Testis (tissue), 3 donors: ENCODE data around the gene FBLN2. TPM values are rescaled to one million over a fixed set of nuclear protein-coding genes. Genes with fewer than 3 reads are reported as not detected.

ENCODE experiments used
- DNase-seq: peaks from one replicate; pipeline ENCODE4 v3.0.0-alpha.2; 2019
- H3K27ac ChIP-seq, 2 donors: fragments of 200-600 bp; sonication (generic); one replicate each; pipeline ENCODE4 v1.5.1; 2019
- H3K27me3 ChIP-seq: fragments of 200-600 bp; sonication (generic); one replicate; pipeline ENCODE4 v1.5.1; 2019
- H3K36me3 ChIP-seq: fragments of 200-600 bp; sonication (generic); one replicate; pipeline ENCODE4 v1.5.1; 2017; ENCODE audit warnings: low read depth; ENCODE audit errors: missing control alignments
- H3K4me1 ChIP-seq: fragments of 200-600 bp; sonication (generic); one replicate; pipeline ENCODE4 v1.5.1; 2019
- H3K4me3 ChIP-seq, 2 donors: fragments of 200-600 bp; sonication (generic); one replicate each; pipeline ENCODE4 v1.5.1; 2017 to 2019
- H3K9me3 ChIP-seq: fragments of 200-600 bp; sonication (generic); one replicate; pipeline ENCODE4 v1.5.1; 2017
- POLR2A ChIP-seq: fragments of 450-650 bp; IDR thresholded peaks from one replicate; pipeline ENCODE4 v1.6.1; 2017; ENCODE audit warnings: antibody characterized with exemption, mild to moderate bottlenecking, moderate library complexity
- WGBS, 2 donors: methylation state at CpG; one replicate each; pipeline ENCODE4 v1.1.5; 2018; 5-methylcytosine and 5-hydroxymethylcytosine counted together
- intact Hi-C: fragments of 100-400 bp; cut with DNase I; formaldehyde crosslinking; loops from one replicate; pipeline ENCODE4 v1.15.1; 2023; ENCODE audit warnings: low total_unique reads
- polyA plus RNA-seq: library from polyadenylated mRNA; stranded (reverse); fragments of 350-450 nt; fragmentation: Illumina TruSeq; extraction: RNeasy Lipid Tissue Mini Kit (QIAGEN cat#74804); gene quantifications from one replicate; pipeline ENCODE4 v1.2.3, GENCODE V29; 2014; ENCODE audit warnings: low read depth, low replicate concordance; ENCODE audit not compliant: insufficient read depth
- total RNA-seq, 2 donors: library from RNA; depleted of rRNA; stranded (reverse); fragments of >200 nt; gene quantifications; one replicate each; pipeline ENCODE4 v1.2.3, GENCODE V29; 2016
- TF ChIP-seq, protein P1 (sequence below), 3 experiments: fragments of 450-650 bp in 2 of 3; fragments of 200-600 bp in 1 of 3; sonication (generic) in 1 of 3; IDR thresholded peaks; one replicate each; pipeline ENCODE4 v1.5.1; 2016 to 2019; ENCODE audit warnings: antibody characterized with exemption in 3 of 3, mild to moderate bottlenecking in 2 of 3, moderate library complexity in 1 of 3

The FBLN2 gene
- total and polyA plus RNA-seq, 3 donors from 2014 or later, result 172 to 334 (median 248) TPM

DNA sequence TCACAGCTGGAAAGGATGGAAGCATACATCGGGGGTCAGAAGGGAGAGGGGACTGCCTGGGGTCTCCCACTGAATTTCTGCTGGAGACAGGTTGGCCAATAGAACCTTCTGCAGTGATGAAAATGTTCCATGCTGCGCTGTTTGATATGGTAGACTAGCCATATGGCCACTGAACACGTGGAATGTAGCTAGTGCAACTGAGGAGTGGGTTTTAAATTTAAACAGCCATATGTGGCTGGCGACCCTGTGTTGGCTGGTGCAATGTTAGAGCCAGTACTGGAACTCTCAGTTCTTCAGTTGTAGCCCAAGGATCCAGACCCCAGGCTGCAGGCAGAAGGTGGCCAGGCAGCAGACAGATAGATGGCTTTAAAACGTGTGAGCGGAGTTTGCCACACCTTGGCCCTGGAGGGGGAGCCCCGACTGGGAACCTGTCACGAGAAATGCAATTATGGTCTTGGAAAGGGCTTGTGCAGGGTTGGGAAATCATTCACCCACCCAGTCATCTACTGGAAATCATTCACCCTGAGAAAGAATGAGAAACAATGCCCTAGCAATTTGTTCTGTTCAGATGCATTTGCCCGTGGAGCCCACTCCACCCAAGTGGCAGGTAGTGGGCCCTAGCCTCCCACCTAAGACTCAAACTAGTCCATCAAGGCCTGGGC, 127.6 kb downstream of the FBLN2 start:
- H3K9me3 ChIP-seq, result no peaks in the 10 kb centered on the region
- H3K27me3 ChIP-seq, result no peaks in the 10 kb centered on the region
- TF ChIP-seq, protein P1, sequence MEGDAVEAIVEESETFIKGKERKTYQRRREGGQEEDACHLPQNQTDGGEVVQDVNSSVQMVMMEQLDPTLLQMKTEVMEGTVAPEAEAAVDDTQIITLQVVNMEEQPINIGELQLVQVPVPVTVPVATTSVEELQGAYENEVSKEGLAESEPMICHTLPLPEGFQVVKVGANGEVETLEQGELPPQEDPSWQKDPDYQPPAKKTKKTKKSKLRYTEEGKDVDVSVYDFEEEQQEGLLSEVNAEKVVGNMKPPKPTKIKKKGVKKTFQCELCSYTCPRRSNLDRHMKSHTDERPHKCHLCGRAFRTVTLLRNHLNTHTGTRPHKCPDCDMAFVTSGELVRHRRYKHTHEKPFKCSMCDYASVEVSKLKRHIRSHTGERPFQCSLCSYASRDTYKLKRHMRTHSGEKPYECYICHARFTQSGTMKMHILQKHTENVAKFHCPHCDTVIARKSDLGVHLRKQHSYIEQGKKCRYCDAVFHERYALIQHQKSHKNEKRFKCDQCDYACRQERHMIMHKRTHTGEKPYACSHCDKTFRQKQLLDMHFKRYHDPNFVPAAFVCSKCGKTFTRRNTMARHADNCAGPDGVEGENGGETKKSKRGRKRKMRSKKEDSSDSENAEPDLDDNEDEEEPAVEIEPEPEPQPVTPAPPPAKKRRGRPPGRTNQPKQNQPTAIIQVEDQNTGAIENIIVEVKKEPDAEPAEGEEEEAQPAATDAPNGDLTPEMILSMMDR (IDR thresholded peaks at IDR 0.05), result no peak
- TF ChIP-seq POLR2A, result no peak
- H3K27ac ChIP-seq, result no peak overlapping the region
- intact Hi-C loops, result no loop called here
- no peaks in the 10 kb centered on the region for H3K4me1 ChIP-seq
- H3K4me3 ChIP-seq, result no peak overlapping the region
- H3K36me3 ChIP-seq, result no peaks in the 10 kb centered on the region
- WGBS, 2 donors, result 83 to 84% methylated on average over 9 of the region's 9 CpGs
- DNase-seq, result no peak

DNA sequence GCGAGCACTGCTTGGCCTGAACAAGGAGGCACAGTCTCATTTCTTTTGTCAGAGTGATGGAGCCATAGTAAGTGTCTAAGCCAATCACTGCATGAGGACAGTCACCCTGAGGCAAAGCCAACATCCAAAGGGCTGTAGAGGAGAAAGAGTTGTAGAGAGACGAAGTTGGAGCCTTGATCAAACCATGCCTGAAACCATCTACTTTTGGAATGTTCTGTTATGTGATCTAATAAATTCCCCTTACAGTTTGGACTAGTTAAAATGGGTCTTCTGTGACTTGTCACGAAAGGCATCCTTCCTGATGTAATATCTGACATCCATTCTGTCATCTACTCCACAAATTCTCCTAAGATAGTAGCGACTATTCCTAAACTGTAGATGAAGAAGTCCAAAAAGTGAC, 128.3 kb downstream of the FBLN2 start:
- Histone ChIP-seq H3K9me3 (no peaks in the 10 kb centered on the region), H3K4me1 (no peaks in the 10 kb centered on the region), H3K36me3 (no peaks in the 10 kb centered on the region), H3K4me3 (no peak overlapping the region), H3K27me3 (no peaks in the 10 kb centered on the region), H3K27ac (no peak overlapping the region)
- no peak for DNase-seq
- WGBS, 2 donors, result 92 to 95% methylated on average over 4 of the region's 4 CpGs
- TF ChIP-seq, protein P1 (IDR thresholded peaks at IDR 0.05), result no peak
- TF ChIP-seq POLR2A, result no peak
- intact Hi-C loops, result no loop called here

DNA sequence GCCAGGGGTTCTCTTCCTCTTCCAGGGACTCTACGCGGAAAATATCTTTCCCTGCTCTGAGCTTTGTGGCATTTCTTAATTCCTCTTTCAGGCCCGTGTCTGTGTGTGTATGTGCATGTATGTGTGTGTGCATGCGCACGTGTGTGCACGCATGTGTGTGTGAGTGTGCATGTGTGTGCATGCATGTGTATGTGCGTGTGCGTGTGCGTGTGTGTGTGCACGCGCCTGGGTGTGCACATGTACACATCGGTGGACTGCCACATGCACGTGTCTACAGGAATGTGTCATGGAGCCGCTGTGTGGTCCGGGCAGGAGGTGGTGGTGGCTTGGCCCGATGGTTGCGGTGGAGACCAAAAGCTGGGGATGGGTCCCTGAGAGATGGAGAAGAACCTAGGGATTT, 133.0 kb downstream of the FBLN2 start:
- Histone ChIP-seq H3K27me3 (no peaks in the 10 kb centered on the region), H3K27ac (no peak overlapping the region), H3K4me1 (no peaks in the 10 kb centered on the region), H3K4me3 (no peak overlapping the region), H3K9me3 (no peaks in the 10 kb centered on the region), H3K36me3 (no peaks in the 10 kb centered on the region)
- DNase-seq, result no peak
- 76 to 92% methylated on average over 16 to 17 of the region's 17 CpGs for WGBS, 2 donors
- intact Hi-C loops, result no loop called here
- TF ChIP-seq, protein P1 (IDR thresholded peaks at IDR 0.05), result no peak

DNA sequence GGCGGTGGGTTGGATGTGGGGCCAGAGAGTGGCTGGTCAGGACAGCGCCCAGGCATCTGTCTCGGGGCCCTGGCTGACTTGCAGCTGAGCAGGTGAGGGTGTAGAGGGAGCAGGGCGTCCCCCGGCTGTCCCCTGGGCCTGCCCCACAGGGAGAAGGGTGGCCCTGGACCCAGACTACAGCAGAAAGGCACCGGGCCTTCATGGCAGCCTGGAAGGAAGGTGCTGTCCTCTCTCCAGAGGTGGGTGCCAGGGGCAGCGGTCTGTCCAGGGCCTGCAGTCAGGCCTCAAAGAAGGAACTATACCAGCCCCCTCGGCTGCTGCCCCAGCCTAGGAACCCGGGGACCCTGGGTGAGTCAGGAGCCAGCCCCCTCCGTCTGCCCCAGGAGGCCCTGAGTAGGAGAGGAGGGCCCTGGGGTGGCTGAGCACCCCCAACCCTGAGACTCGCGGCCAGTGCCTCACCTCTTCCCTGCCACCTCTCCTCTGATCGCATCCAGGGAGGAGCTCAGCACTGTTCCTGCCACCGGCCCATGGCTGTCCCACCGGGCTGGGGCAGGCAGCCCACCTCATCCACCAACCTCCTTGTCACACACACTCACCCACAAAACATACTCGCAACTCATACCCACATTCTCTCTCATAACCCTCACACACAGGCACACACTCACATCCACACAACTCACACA, 133.5 kb downstream of the FBLN2 start:
- Histone ChIP-seq H3K27me3 (no peaks in the 10 kb centered on the region), H3K36me3 (no peaks in the 10 kb centered on the region), H3K9me3 (no peaks in the 10 kb centered on the region), H3K4me3 (no peak overlapping the region), H3K4me1 (no peaks in the 10 kb centered on the region), H3K27ac (no peak overlapping the region)
- 85 to 86% methylated on average over 8 to 15 of the region's 16 CpGs for WGBS, 2 donors
- intact Hi-C loops, result no loop called here
- no peak for DNase-seq
- TF ChIP-seq, protein P1 (IDR thresholded peaks at IDR 0.05), result no peak
- no peak for TF ChIP-seq POLR2A

DNA sequence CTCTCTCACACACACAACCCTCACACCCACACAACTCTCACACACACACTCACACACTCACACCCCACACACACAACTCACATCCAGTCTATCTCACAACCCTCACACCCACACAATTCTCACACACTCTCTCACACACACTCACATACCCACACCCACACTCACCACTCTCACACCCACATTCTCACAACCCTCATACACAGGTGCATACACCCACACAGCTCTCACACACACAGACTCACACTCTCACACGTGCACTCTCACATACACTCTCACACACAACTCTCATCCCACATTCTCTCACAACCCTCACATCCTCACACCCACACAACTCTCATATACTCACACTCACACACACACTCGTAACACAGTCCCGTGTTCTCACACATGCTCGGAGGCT, 134.4 kb downstream of the FBLN2 start:
- TF ChIP-seq, protein P1 (IDR thresholded peaks at IDR 0.05), result no peak
- TF ChIP-seq POLR2A, result no peak
- no peaks in the 10 kb centered on the region for H3K9me3 ChIP-seq
- H3K36me3 ChIP-seq, result no peaks in the 10 kb centered on the region
- intact Hi-C loops, result no loop called here
- DNase-seq, result no peak
- no peaks in the 10 kb centered on the region for H3K27me3 ChIP-seq
- no peaks in the 10 kb centered on the region for H3K4me1 ChIP-seq
- WGBS, 2 donors, result 88 to 91% methylated on average over 4 of the region's 4 CpGs
- no peak overlapping the region for H3K27ac ChIP-seq
- H3K4me3 ChIP-seq, result no peak overlapping the region
